PFSK-1 (cell line): Measurements from ENCODE around the gene FKBP1A.
A peak's percentile ranks its signal among the peaks of the same experiment; 100 is the strongest.

Experiments used
- FOXP2 ChIP-seq: optimal IDR thresholded peaks from 2 replicates; pipeline ENCODE3; 2011; ENCODE audit warnings: borderline replicate concordance, control low read depth, inconsistent platforms; ENCODE audit not compliant: insufficient read depth; ENCODE audit errors: extremely low read length, extremely low read depth
- POLR2AphosphoS5 ChIP-seq: IDR thresholded peaks from 2 replicates; pipeline ENCODE4 v1.6.1; 2012; ENCODE audit warnings: low read depth, mild to moderate bottlenecking, control low read depth, low read length, moderate library complexity
- REST ChIP-seq, 2 experiments: IDR thresholded peaks; 2 replicates each; pipeline versions ENCODE4 v1.6.1 to v1.8.0; 2011 to 2012; ENCODE audit warnings: low read depth in 2 of 2, low read length in 2 of 2, control low read depth in 1 of 2, inconsistent platforms in 1 of 2, mild to moderate bottlenecking in 1 of 2, moderate library complexity in 1 of 2; ENCODE audit not compliant: insufficient read depth in 1 of 2
- SIN3A ChIP-seq: IDR thresholded peaks from 2 replicates; pipeline ENCODE4 v1.6.1; 2012; ENCODE audit warnings: mild to moderate bottlenecking, low read length, moderate library complexity, borderline replicate concordance; ENCODE audit not compliant: insufficient read depth
- TAF1 ChIP-seq: IDR thresholded peaks from 2 replicates; pipeline ENCODE4 v1.6.1; 2012; ENCODE audit warnings: low read length, control low read depth, borderline replicate concordance; ENCODE audit not compliant: insufficient read depth

FKBP1A gene

DNA sequence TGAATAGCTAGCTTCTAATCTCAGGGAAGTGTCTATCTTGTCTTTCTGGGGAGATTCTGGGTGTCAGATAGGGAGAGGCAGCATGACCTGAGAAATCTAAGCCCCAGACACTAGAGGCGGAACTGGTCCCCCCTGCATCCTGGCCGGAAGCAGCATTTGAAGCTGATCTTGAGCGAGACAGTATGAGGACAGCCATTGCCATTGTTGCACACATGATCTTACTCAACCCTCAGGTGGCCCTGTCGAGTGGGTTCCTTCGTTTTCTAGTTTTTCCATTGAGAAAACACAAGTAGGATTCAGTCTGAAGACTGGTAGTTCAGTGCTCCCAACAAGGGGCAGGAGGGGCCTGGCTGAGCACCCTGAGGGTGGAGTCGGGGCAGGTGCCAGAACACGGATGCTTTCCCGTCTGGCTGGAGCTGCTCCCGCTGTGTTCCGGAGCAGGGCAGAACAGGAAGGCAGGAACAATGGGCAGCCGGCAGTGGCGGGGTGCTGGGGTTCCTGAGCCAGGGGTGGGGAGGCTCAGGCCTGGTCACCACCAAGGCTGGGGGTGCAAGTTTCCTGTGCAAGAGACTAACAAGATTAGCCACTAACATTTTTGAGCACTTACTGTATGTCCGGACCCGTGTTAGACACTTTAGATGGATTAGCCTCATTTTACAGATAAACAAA lies 56.0 kb downstream of the FKBP1A start:
- TF ChIP-seq POLR2AphosphoS5 (peak; percentile 37; the same call in 1 of the 2 replicates), REST (IDR thresholded peaks at IDR 0.05; ENCODE audit: insufficient read depth in 1 of 2, low read depth in 2 of 2, low read length in 2 of 2) (no peak)

DNA sequence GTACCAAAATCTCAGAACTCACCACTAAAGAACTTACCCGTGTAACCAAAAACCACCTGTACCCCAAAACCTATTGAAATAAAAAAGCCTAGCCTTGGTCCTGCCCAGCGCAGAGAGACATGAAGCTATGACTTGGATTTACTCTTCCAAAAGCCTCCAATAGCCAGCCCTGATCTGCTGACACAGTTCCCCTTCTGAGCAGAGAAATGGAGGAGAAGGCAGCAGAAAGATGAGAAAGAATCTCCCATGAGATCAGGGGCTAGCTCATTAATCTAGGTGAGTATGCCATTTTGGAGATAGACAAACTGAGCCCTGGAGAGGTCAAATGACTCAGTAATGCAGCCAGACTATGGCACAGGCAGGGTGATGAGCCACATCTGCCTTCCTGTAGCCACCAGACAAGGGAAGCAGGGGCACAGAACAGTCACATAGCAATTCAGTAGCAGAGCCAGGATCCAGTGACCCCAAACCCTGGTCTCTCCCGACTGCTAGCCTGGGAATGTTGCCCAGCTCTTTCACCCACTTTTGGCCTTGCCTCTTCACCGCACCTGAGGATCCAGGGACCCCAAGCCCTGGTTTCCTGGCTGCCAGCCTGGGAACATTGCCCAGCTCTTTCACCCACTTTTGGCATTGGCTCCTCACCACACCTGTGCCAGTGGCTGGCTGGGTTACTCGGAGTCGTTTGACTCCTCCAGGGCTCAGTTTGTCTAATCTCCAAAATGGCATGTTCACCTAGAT lies 56.7 kb downstream of the FKBP1A start:
- TF ChIP-seq SIN3A (no peak), FOXP2 (no peak), POLR2AphosphoS5 (no peak), TAF1 (no peak), REST (IDR thresholded peaks at IDR 0.05; ENCODE audit: insufficient read depth in 1 of 2, low read depth in 2 of 2, low read length in 2 of 2) (no peak)

- no peak for TF ChIP-seq FOXP2
- no peak for TF ChIP-seq SIN3A
- TF ChIP-seq POLR2AphosphoS5: no peak
- TF ChIP-seq REST (IDR thresholded peaks at IDR 0.05; ENCODE audit: insufficient read depth in 1 of 2, low read depth in 2 of 2, low read length in 2 of 2): no peak
- no peak for TF ChIP-seq TAF1
These were observed 58.1 kb downstream of the FKBP1A start for GRCh38 chr20:1334761-1335160.

DNA sequence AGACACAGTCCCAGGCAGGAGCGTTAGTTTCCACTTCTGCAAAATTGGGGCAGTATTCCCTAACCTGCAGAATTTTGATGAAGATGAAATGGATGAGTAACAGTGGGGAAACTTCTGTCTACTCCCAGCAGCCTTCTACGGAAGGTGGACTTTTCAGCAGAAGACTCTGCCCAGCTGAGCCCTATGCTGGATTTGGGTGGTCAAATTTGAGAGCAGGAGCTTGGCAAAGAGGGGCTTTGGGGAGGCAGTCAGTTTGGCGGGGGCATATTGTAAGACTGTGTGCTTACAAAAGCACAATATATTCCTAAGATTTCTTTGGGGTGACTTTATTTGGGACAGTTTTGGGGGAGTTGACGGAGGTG lies 58.5 kb downstream of the FKBP1A start:
- TF ChIP-seq POLR2AphosphoS5 (no peak), TAF1 (no peak), SIN3A (no peak), FOXP2 (no peak), REST (IDR thresholded peaks at IDR 0.05; ENCODE audit: insufficient read depth in 1 of 2, low read depth in 2 of 2, low read length in 2 of 2) (no peak)
